Right forelimb (tissue), 1 donor: ENCODE data around the gene BICD2.

Experiments used
- DNase-seq: peaks from one replicate; pipeline ENCODE4 v3.0.0-alpha.2; 2018

BICD2 gene

GRCh38 chr9:92712767-92713166 lies 51.9 kb downstream of the BICD2 start:
- DNase-seq: no peak

GRCh38 chr9:92711844-92712243 lies 52.8 kb downstream of the BICD2 start:
- DNase-seq: no peak

- no peak for DNase-seq
Observed at GRCh38 chr9:92711146-92711545, 53.5 kb downstream of the BICD2 start.

- DNase-seq: no peak
Observed at GRCh38 chr9:92710368-92710767, 54.3 kb downstream of the BICD2 start.

- DNase-seq: no peak
Observed at GRCh38 chr9:92709954-92710353, 54.7 kb downstream of the BICD2 start.

GRCh38 chr9:92709240-92709639 lies 55.4 kb downstream of the BICD2 start:
- no peak for DNase-seq

GRCh38 chr9:92707530-92707929 lies 57.1 kb downstream of the BICD2 start:
- DNase-seq: no peak

- no peak for DNase-seq
Observed at GRCh38 chr9:92706218-92706940, 58.3 kb downstream of the BICD2 start.

GRCh38 chr9:92704528-92704927 lies 60.1 kb downstream of the BICD2 start:
- DNase-seq: no peak

GRCh38 chr9:92696619-92697018 lies 68.0 kb downstream of the BICD2 start:
- no peak for DNase-seq

- DNase-seq: no peak
Observed at GRCh38 chr9:92686954-92687353, 77.7 kb downstream of the BICD2 start.

GRCh38 chr9:92685022-92685421 lies 79.6 kb downstream of the BICD2 start:
- no peak for DNase-seq

GRCh38 chr9:92682269-92682668 lies 82.4 kb downstream of the BICD2 start:
- no peak for DNase-seq

- no peak for DNase-seq
Observed at GRCh38 chr9:92680166-92681119, 84.2 kb downstream of the BICD2 start.

- no peak for DNase-seq
Observed at GRCh38 chr9:92679413-92680165, 85.0 kb downstream of the BICD2 start.

- no peak for DNase-seq
Observed at GRCh38 chr9:92671323-92671722, 93.3 kb downstream of the BICD2 start.

GRCh38 chr9:92669890-92670708 lies 94.5 kb downstream of the BICD2 start, which contains the start of gene IPPK:
Gene IPPK, minus strand, starts transcription at chr9:92670131. Its CDS starts 143 bp downstream, at chr9:92669988.
- DNase-seq: peak; percentile 98

- peak; percentile 50 for DNase-seq
Observed at GRCh38 chr9:92669527-92669889, 95.1 kb downstream of the BICD2 start.

GRCh38 chr9:92668746-92669526 lies 95.7 kb downstream of the BICD2 start:
- no peak for DNase-seq

- no peak for DNase-seq
Observed at GRCh38 chr9:92666912-92667532, 97.6 kb downstream of the BICD2 start.

- DNase-seq: no peak
Observed at GRCh38 chr9:92666236-92666635, 98.4 kb downstream of the BICD2 start.
